Neutrophil (primary cell): ENCODE data around the gene PSAP.
A peak's percentile ranks its signal among the peaks of the same experiment; 100 is the strongest.

Source experiments
- H3K27ac ChIP-seq: fragments of 200-600 bp; sonication (generic); 2 replicates; pipeline ENCODE4 v1.5.1; 2016; ENCODE audit warnings: mild to moderate bottlenecking, moderate library complexity
- H3K27me3 ChIP-seq: fragments of 200-600 bp; sonication (generic); 2 replicates; pipeline ENCODE4 v1.6.0; 2016; ENCODE audit warnings: mild to moderate bottlenecking
- H3K36me3 ChIP-seq: fragments of 200-600 bp; sonication (generic); 2 replicates; pipeline ENCODE4 v1.5.1; 2017
- H3K4me1 ChIP-seq, 2 experiments: fragments of 200-600 bp in 1 of 2; sonication (generic) in 1 of 2; 1 replicate in 1 of 2; 2 replicates in 1 of 2; pipeline versions ENCODE4 v1.5.1 to v1.6.1; 2013 to 2016; ENCODE audit warnings: low read depth in 1 of 2, low read length in 1 of 2, mild to moderate bottlenecking in 1 of 2, moderate library complexity in 1 of 2; ENCODE audit not compliant: control insufficient read depth in 1 of 2, insufficient read depth in 1 of 2
- H3K4me3 ChIP-seq, 2 experiments: fragments of 200-600 bp in 1 of 2; sonication (generic) in 1 of 2; 1 replicate in 1 of 2; 2 replicates in 1 of 2; pipeline ENCODE4 v1.5.1; 2013 to 2016; ENCODE audit warnings: low read depth in 1 of 2, low read length in 1 of 2, mild to moderate bottlenecking in 1 of 2, moderate library complexity in 1 of 2
- H3K9me3 ChIP-seq: fragments of 200-600 bp; sonication (generic); 2 replicates; pipeline ENCODE4 v1.5.1; 2016
- TF ChIP-seq, protein P1 (sequence below): fragments of 200-600 bp; sonication (generic); IDR thresholded peaks from 2 replicates; pipeline ENCODE4 v1.5.1; 2016; ENCODE audit warnings: antibody characterized with exemption

The PSAP gene

DNA sequence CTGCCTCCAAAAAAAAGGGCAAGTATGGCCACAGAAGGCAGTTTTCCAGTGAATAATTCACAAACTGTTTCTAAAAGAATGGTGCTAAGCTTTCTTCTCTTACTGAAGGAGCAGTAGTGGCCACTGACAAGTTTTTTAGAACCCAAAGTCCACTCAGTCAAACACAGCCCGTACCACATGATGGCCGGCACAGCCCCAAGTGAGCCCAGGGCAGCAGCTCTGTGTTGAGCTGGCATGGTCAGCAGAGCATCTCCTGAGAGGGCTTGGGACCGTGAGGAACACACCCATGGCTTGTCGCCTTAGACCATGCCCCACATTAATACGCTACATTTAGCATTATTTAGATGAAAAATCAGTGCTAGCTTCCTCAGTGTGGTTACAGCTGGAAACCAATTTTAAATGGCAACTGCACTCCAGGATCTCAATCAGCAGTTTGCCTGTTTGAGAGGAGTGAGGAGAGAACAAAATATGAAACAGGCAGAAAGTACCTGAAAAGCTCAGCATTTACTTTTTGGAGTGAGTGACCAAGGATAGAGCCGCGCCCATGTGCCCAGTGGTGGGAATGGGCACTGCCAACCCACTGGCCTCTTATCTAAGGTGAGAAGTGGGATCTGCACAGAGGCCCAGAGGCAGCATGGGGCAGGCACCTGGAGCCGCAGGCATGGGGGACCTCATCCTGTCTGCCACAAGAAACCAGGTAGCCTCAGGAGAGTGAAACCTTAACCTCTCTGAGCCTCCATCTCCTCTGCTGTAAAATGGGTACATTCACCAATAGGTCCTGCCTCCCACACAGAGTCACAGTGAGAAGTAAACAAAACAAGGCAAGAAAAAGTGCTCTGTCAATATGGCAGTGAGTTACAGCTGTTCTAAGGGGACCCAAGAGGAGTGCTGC is 17.4 kb downstream of the PSAP start:
- TF ChIP-seq, protein P1, sequence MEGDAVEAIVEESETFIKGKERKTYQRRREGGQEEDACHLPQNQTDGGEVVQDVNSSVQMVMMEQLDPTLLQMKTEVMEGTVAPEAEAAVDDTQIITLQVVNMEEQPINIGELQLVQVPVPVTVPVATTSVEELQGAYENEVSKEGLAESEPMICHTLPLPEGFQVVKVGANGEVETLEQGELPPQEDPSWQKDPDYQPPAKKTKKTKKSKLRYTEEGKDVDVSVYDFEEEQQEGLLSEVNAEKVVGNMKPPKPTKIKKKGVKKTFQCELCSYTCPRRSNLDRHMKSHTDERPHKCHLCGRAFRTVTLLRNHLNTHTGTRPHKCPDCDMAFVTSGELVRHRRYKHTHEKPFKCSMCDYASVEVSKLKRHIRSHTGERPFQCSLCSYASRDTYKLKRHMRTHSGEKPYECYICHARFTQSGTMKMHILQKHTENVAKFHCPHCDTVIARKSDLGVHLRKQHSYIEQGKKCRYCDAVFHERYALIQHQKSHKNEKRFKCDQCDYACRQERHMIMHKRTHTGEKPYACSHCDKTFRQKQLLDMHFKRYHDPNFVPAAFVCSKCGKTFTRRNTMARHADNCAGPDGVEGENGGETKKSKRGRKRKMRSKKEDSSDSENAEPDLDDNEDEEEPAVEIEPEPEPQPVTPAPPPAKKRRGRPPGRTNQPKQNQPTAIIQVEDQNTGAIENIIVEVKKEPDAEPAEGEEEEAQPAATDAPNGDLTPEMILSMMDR = no peak
- H3K27ac ChIP-seq = peak overlapping the region; percentile 74
- H3K27me3 ChIP-seq = no peaks in the 10 kb centered on the region
- no peaks in the 10 kb centered on the region for H3K9me3 ChIP-seq
- H3K4me1 ChIP-seq = peaks cover 61 to 90% of the 10 kb centered on the region in 2 experiments
- peaks cover 58% of the 10 kb centered on the region for H3K36me3 ChIP-seq
- no peak overlapping the region for H3K4me3 ChIP-seq

DNA sequence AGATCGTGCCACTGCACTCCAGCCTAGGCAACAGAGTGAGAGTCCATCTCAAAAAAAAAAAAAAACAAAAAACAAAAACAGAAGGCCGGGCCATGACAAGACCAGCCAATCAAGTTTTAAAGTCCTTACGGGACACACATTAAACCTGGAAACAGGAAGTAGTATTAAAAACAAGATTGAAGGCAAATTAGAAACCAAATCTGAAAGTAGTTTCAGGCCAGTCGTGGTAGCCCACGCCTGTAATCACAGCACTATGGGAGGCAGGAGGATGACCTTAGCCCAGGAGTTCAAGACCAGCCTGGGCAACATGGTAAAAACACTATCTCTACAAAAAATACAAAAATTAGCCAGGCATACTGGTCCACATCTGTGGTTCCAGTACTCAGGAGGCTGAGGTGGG is 18.1 kb downstream of the PSAP start:
- Histone ChIP-seq H3K9me3 (no peaks in the 10 kb centered on the region), H3K36me3 (peaks cover 61% of the 10 kb centered on the region), H3K27me3 (no peaks in the 10 kb centered on the region), H3K27ac (peak overlapping the region; percentile 74), H3K4me1 (peaks cover 61 to 90% of the 10 kb centered on the region in 2 experiments), H3K4me3 (no peak overlapping the region)
- TF ChIP-seq, protein P1 = no peak

DNA sequence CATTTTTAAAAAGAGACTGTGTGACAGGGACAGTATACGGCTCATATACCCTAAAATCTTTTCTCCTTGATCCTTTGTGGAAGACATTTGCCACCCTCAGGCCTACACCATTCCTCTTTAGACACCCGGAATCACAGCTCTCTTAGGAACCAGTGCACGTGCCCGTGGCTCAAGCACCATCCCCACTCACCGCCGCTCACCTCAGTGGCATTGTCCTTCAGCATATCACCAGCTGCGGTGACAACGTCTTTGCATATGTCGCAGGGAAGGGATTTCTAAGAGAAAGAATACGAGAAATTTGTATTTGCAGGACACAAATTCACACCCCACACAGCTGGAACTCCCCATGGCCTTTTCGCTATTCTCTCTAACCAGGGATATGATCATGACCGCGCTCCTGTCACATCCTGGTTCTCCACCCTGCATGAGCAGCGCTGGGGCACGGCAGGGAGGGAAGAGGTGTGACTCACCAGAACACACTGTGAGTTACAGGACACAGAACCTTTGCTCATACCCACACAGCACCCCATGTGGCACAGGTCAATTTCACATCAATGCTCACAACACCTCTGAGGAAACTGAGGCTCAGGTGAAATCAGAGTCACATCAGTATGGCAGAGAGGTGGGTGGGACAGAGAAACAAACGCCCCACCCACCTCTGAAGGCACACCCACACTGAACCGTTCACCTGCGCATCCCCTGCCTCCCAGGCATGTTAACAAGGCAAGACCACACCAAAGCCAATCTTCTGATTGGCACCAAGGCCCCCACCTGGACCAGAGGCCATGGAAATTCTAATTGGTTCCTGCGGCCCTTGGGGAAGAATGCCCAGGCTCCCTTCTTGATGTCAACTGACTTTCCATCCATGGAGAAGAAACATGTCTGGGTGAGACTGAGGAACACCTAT is 19.2 kb downstream of the PSAP start:
- Histone ChIP-seq H3K4me1 (peaks cover 60 to 89% of the 10 kb centered on the region in 2 experiments), H3K27me3 (no peaks in the 10 kb centered on the region), H3K9me3 (no peaks in the 10 kb centered on the region), H3K36me3 (peaks cover 71% of the 10 kb centered on the region), H3K27ac (peak overlapping the region; percentile 92), H3K4me3 (no peak overlapping the region)
- TF ChIP-seq, protein P1 = no peak

DNA sequence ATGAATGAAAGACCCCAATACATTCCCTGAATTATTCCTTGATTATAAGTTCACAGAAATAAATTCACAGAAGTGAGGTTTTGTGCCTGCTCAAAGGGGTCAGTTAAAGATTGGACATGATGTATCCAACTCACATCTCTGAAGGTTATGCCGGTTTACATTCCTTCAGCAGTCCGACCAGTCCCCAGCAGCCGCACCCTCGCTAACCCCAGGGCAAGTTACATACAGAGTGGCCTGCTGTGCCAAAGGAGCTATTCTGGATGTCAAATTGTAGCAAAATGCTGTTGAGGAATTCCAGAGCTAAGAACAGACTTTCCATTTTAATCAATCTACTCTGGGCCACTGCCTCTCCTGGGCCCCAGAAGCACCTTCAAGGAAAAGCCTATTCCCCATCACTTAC is 20.3 kb downstream of the PSAP start:
- TF ChIP-seq, protein P1 = no peak
- H3K9me3 ChIP-seq = no peaks in the 10 kb centered on the region
- H3K27ac ChIP-seq = peak overlapping the region; percentile 92
- peaks cover 60 to 89% of the 10 kb centered on the region in 2 experiments for H3K4me1 ChIP-seq
- peaks cover 82% of the 10 kb centered on the region for H3K36me3 ChIP-seq
- H3K4me3 ChIP-seq = no peak overlapping the region
- H3K27me3 ChIP-seq = no peaks in the 10 kb centered on the region

DNA sequence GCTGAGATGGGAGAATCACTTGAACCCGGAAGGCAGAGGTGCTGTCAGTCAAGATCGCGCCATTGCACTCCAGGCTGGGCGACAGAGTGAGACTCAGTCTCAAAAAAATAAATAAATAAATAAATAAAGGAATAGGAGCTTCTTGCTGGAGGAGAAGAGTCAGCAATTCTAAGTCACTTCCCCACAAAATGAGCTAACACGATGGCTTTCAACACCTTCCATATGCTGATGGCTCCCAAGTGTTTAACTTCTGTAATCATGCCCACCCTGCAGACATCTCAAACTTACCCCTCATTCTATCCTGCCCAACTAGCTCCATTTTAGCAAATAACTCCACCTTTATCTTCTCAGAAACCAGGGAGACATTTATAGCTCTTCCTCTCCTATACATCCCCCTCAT is 21.2 kb downstream of the PSAP start:
- TF ChIP-seq, protein P1 = no peak
- peaks cover 91% of the 10 kb centered on the region for H3K36me3 ChIP-seq
- peaks cover 65 to 92% of the 10 kb centered on the region in 2 experiments for H3K4me1 ChIP-seq
- no peaks in the 10 kb centered on the region for H3K27me3 ChIP-seq
- H3K9me3 ChIP-seq = no peaks in the 10 kb centered on the region
- peak overlapping the region; percentile 1 to 73 for H3K4me3 ChIP-seq
- peak overlapping the region; percentile 92 for H3K27ac ChIP-seq
